Activated T-cell treated with anti-CD3 and anti-CD28 coated beads, Interleukin-2, amount 50 U/mL, for 72 hours (primary cell): ENCODE measurements around the gene SLC6A1. TPM values are rescaled to one million over a fixed set of nuclear protein-coding genes. Genes with fewer than 3 reads are reported as not detected.

ENCODE experiments used
- ATAC-seq, 2 donors: fragments of 150-1000 bp; cut with Tn5 transposase; replicated peaks in 1 of 2; 2 replicates each; pipeline ENCODE4 v1.10.0; 2021; ENCODE audit warnings: moderate library complexity in 2 of 2, mild to moderate bottlenecking in 1 of 2
- DNase-seq, 2 donors: peaks; one replicate each; pipeline ENCODE4 v3.0.0; 2021 to 2022; ENCODE audit warnings: mixed read lengths in 1 of 2
- H3K27ac Mint-ChIP-seq: one replicate; pipeline ENCODE4 v1.8.0; 2022; ENCODE audit warnings: mild to moderate bottlenecking, moderate library complexity, mixed read lengths
- H3K27me3 Mint-ChIP-seq: one replicate; pipeline ENCODE4 v1.8.0; 2022; ENCODE audit warnings: low read depth, mixed read lengths
- H3K36me3 Mint-ChIP-seq, 2 donors: one replicate each; pipeline ENCODE4 v1.8.0; 2022; ENCODE audit warnings: mixed read lengths in 2 of 2, mild to moderate bottlenecking in 1 of 2; ENCODE audit not compliant: insufficient read depth in 2 of 2
- H3K4me1 Mint-ChIP-seq: one replicate; pipeline ENCODE4 v1.8.0; 2022; ENCODE audit warnings: low read depth, mixed read lengths
- H3K4me3 Mint-ChIP-seq, 2 donors: one replicate each; pipeline ENCODE4 v1.8.0; 2022; ENCODE audit warnings: mild to moderate bottlenecking in 2 of 2, mixed read lengths in 2 of 2, moderate library complexity in 2 of 2
- H3K9me3 Mint-ChIP-seq, 2 donors: one replicate each; pipeline ENCODE4 v1.8.0; 2022; ENCODE audit warnings: mixed read lengths in 2 of 2
- total RNA-seq, 2 donors: library from RNA; stranded (reverse); gene quantifications; one replicate each; pipeline ENCODE4 v1.2.3, GENCODE V29; 2022

SLC6A1 gene
- total RNA-seq, 2 donors from 2014 or later, result not detected

GRCh38 chr3:11022115-11022514, 29.6 kb downstream of the SLC6A1 start:
- ATAC-seq, result no peak
- peaks cover 0 to 2% of the 10 kb centered on the region in 2 donors for H3K9me3 Mint-ChIP-seq
- H3K36me3 Mint-ChIP-seq, result peaks cover 0 to 1% of the 10 kb centered on the region in 2 donors
- H3K4me1 Mint-ChIP-seq, result no peaks in the 10 kb centered on the region
- peaks cover 11% of the 10 kb centered on the region for H3K27me3 Mint-ChIP-seq
- no peak overlapping the region for H3K27ac Mint-ChIP-seq
- DNase-seq, result no peak
- H3K4me3 Mint-ChIP-seq, result no peak overlapping the region

- Mint-ChIP-seq H3K9me3 (peaks cover 0 to 2% of the 10 kb centered on the region in 2 donors), H3K4me3 (no peak overlapping the region), H3K27ac (no peak overlapping the region), H3K36me3 (peaks cover 0 to 1% of the 10 kb centered on the region in 2 donors), H3K4me1 (no peaks in the 10 kb centered on the region), H3K27me3 (peaks cover 19% of the 10 kb centered on the region)
- no peak for ATAC-seq
- no peak for DNase-seq
Observed at GRCh38 chr3:11024181-11024580, 31.6 kb downstream of the SLC6A1 start.

- Mint-ChIP-seq H3K4me1 (no peaks in the 10 kb centered on the region), H3K9me3 (peaks cover 0 to 2% of the 10 kb centered on the region in 2 donors), H3K27ac (no peak overlapping the region), H3K4me3 (no peak overlapping the region), H3K27me3 (peaks cover 31% of the 10 kb centered on the region), H3K36me3 (peaks cover 0 to 1% of the 10 kb centered on the region in 2 donors)
- DNase-seq, result no peak
- ATAC-seq, result no peak
Observed at GRCh38 chr3:11029948-11030347, 37.4 kb downstream of the SLC6A1 start.

- ATAC-seq, result no peak
- no peaks in the 10 kb centered on the region for H3K4me1 Mint-ChIP-seq
Observed at GRCh38 chr3:11033871-11034270, 41.3 kb downstream of the SLC6A1 start.

GRCh38 chr3:11034309-11034985, 41.9 kb downstream of the SLC6A1 start:
- Mint-ChIP-seq H3K4me1 (no peaks in the 10 kb centered on the region), H3K9me3 (no peaks in the 10 kb centered on the region), H3K36me3 (peaks cover 0 to 3% of the 10 kb centered on the region in 2 donors), H3K4me3 (no peak overlapping the region), H3K27ac (no peak overlapping the region), H3K27me3 (peaks cover 60% of the 10 kb centered on the region)
- no peak for ATAC-seq
- no peak for DNase-seq

More at GRCh38 chr3:11033871-11034270, 41.3 kb downstream of the SLC6A1 start:
- Mint-ChIP-seq H3K36me3 (peaks cover 0 to 3% of the 10 kb centered on the region in 2 donors), H3K9me3 (no peaks in the 10 kb centered on the region), H3K4me3 (no peak overlapping the region), H3K27ac (no peak overlapping the region), H3K27me3 (peaks cover 56% of the 10 kb centered on the region)
- no peak for DNase-seq

GRCh38 chr3:11035757-11036505, 43.4 kb downstream of the SLC6A1 start:
- Mint-ChIP-seq H3K27me3 (peaks cover 62% of the 10 kb centered on the region), H3K4me1 (no peaks in the 10 kb centered on the region), H3K9me3 (no peaks in the 10 kb centered on the region), H3K27ac (no peak overlapping the region), H3K36me3 (peaks cover 0 to 3% of the 10 kb centered on the region in 2 donors), H3K4me3 (no peak overlapping the region)
- ATAC-seq (no peak), DNase-seq (no peak)

- Mint-ChIP-seq H3K4me1 (no peaks in the 10 kb centered on the region), H3K36me3 (peaks cover 0 to 3% of the 10 kb centered on the region in 2 donors)
Observed at GRCh38 chr3:11037241-11037873, 44.8 kb downstream of the SLC6A1 start.

GRCh38 chr3:11037976-11038375, 45.4 kb downstream of the SLC6A1 start:
- H3K27me3 Mint-ChIP-seq, result peaks cover 57% of the 10 kb centered on the region
- H3K4me1 Mint-ChIP-seq, result no peaks in the 10 kb centered on the region
- H3K27ac Mint-ChIP-seq, result no peak overlapping the region
- no peak overlapping the region for H3K4me3 Mint-ChIP-seq
- DNase-seq (no peak), ATAC-seq (no peak)
- H3K36me3 Mint-ChIP-seq, result peaks cover 0 to 3% of the 10 kb centered on the region in 2 donors
- no peaks in the 10 kb centered on the region for H3K9me3 Mint-ChIP-seq

More at GRCh38 chr3:11037241-11037873, 44.8 kb downstream of the SLC6A1 start:
- no peak overlapping the region for H3K4me3 Mint-ChIP-seq
- DNase-seq (no peak), ATAC-seq (no peak)
- no peak overlapping the region for H3K27ac Mint-ChIP-seq
- peaks cover 57% of the 10 kb centered on the region for H3K27me3 Mint-ChIP-seq
- no peaks in the 10 kb centered on the region for H3K9me3 Mint-ChIP-seq

GRCh38 chr3:11045536-11045935, 53.0 kb downstream of the SLC6A1 start:
- H3K27me3 Mint-ChIP-seq, result peaks cover 14% of the 10 kb centered on the region
- no peak for ATAC-seq
- no peak overlapping the region for H3K4me3 Mint-ChIP-seq
- peaks cover 0 to 3% of the 10 kb centered on the region in 2 donors for H3K9me3 Mint-ChIP-seq
- no peaks in the 10 kb centered on the region for H3K36me3 Mint-ChIP-seq
- no peak for DNase-seq
- no peak overlapping the region for H3K27ac Mint-ChIP-seq
- no peaks in the 10 kb centered on the region for H3K4me1 Mint-ChIP-seq

- no peak overlapping the region for H3K4me3 Mint-ChIP-seq
- no peaks in the 10 kb centered on the region for H3K36me3 Mint-ChIP-seq
- ATAC-seq (no peak), DNase-seq (no peak)
- peaks cover 19% of the 10 kb centered on the region for H3K27me3 Mint-ChIP-seq
- H3K4me1 Mint-ChIP-seq, result no peaks in the 10 kb centered on the region
- H3K27ac Mint-ChIP-seq, result no peak overlapping the region
- peaks cover 0 to 3% of the 10 kb centered on the region in 2 donors for H3K9me3 Mint-ChIP-seq
Observed at GRCh38 chr3:11047500-11047899, 55.0 kb downstream of the SLC6A1 start.

GRCh38 chr3:11050666-11051323, 58.2 kb downstream of the SLC6A1 start:
- H3K4me1 Mint-ChIP-seq, result no peaks in the 10 kb centered on the region
- no peak for DNase-seq
- H3K27ac Mint-ChIP-seq, result no peak overlapping the region
- H3K9me3 Mint-ChIP-seq, result no peaks in the 10 kb centered on the region
- peaks cover 20% of the 10 kb centered on the region for H3K27me3 Mint-ChIP-seq
- ATAC-seq, result no peak
- no peak overlapping the region for H3K4me3 Mint-ChIP-seq
- no peaks in the 10 kb centered on the region for H3K36me3 Mint-ChIP-seq

- no peaks in the 10 kb centered on the region for H3K9me3 Mint-ChIP-seq
- no peak overlapping the region for H3K27ac Mint-ChIP-seq
- no peak overlapping the region for H3K4me3 Mint-ChIP-seq
Observed at GRCh38 chr3:11053926-11054503, 61.5 kb downstream of the SLC6A1 start.

More at GRCh38 chr3:11053926-11054503, 61.5 kb downstream of the SLC6A1 start:
- ATAC-seq, result no peak
- no peaks in the 10 kb centered on the region for H3K36me3 Mint-ChIP-seq
- peaks cover 29% of the 10 kb centered on the region for H3K27me3 Mint-ChIP-seq
- no peaks in the 10 kb centered on the region for H3K4me1 Mint-ChIP-seq
- DNase-seq, result no peak
